NCI-H226 (cell line): ENCODE results near the gene FSTL4.

Experiments used
- DNase-seq: peaks from one replicate; pipeline ENCODE4 v3.0.0-alpha.2; 2015

Gene FSTL4

GRCh38 chr5:133612249-133612860, at the start of gene FSTL4:
Gene FSTL4, minus strand, starts transcription at chr5:133612541.
- no peak for DNase-seq

- DNase-seq = no peak
Observed at GRCh38 chr5:133661389-133661788, 49.0 kb upstream of the FSTL4 start.

- no peak for DNase-seq
Observed at GRCh38 chr5:133658327-133658726, 46.0 kb upstream of the FSTL4 start.

GRCh38 chr5:133657036-133657435, 44.7 kb upstream of the FSTL4 start:
- no peak for DNase-seq

GRCh38 chr5:133655966-133656365, 43.6 kb upstream of the FSTL4 start:
- no peak for DNase-seq

- DNase-seq = no peak
Observed at GRCh38 chr5:133653760-133654049, 41.4 kb upstream of the FSTL4 start.

GRCh38 chr5:133652951-133653759, 40.8 kb upstream of the FSTL4 start:
- no peak for DNase-seq

- DNase-seq = no peak
Observed at GRCh38 chr5:133644000-133644865, 31.9 kb upstream of the FSTL4 start.

GRCh38 chr5:133643365-133643764, 31.0 kb upstream of the FSTL4 start:
- DNase-seq = no peak

GRCh38 chr5:133642153-133642722, 29.9 kb upstream of the FSTL4 start:
- no peak for DNase-seq

GRCh38 chr5:133641683-133642082, 29.3 kb upstream of the FSTL4 start:
- no peak for DNase-seq

- no peak for DNase-seq
Observed at GRCh38 chr5:133639850-133640528, 27.6 kb upstream of the FSTL4 start.

GRCh38 chr5:133638436-133638835, 26.1 kb upstream of the FSTL4 start:
- DNase-seq = no peak

- DNase-seq = no peak
Observed at GRCh38 chr5:133637206-133637605, 24.9 kb upstream of the FSTL4 start.

- DNase-seq = peak; percentile 16
Observed at GRCh38 chr5:133635051-133635450, 22.7 kb upstream of the FSTL4 start.

GRCh38 chr5:133627180-133627579, 14.8 kb upstream of the FSTL4 start:
- no peak for DNase-seq

- DNase-seq = no peak
Observed at GRCh38 chr5:133624316-133624715, 12.0 kb upstream of the FSTL4 start.

- no peak for DNase-seq
Observed at GRCh38 chr5:133618141-133618540, 5.8 kb upstream of the FSTL4 start.

- no peak for DNase-seq
Observed at GRCh38 chr5:133613743-133614142, 1.4 kb upstream of the FSTL4 start.

GRCh38 chr5:133613184-133613583, 843 bp upstream of the FSTL4 start:
- no peak for DNase-seq

- DNase-seq = no peak
Observed at GRCh38 chr5:133611357-133612248, 738 bp downstream of the FSTL4 start.
